HEK293T (cell line): Measurements from ENCODE around the gene CYP39A1.
"Not testable (repeated sequence)": the region's sequence is repeated elsewhere in the genome, so short reads cannot be mapped to it uniquely, and the experiment has no call there.

Experiments
- CTCF ChIA-PET: fragments of 350-600 bp; formaldehyde crosslinking; extraction: SDS; loops from one replicate; lab custom pipeline; 2021; ENCODE audit warnings: antibody characterized with exemption, inconsistent platforms; lab: Yijun Ruan, JAX
- POLR2A ChIA-PET: fragments of 350-600 bp; formaldehyde crosslinking; extraction: SDS; loops from one replicate; lab custom pipeline; 2020; ENCODE audit warnings: antibody characterized with exemption, inconsistent platforms; lab: Yijun Ruan, JAX
- DNase-seq: peaks from one replicate; pipeline ENCODE4 v3.0.0; 2012; ENCODE audit warnings: mixed read lengths; ENCODE audit errors: extremely low spot score
- ARNT ChIP-seq: fragments of 450-650 bp; IDR thresholded peaks from 2 replicates; pipeline ENCODE4 v1.6.1; 2017; ENCODE audit warnings: mild to moderate bottlenecking
- BHLHE40 ChIP-seq: fragments of 450-650 bp; IDR thresholded peaks from 2 replicates; pipeline ENCODE4 v1.6.1; 2016; ENCODE audit warnings: mild to moderate bottlenecking, moderate library complexity, borderline replicate concordance
- CTBP1 ChIP-seq: fragments of 450-650 bp; IDR thresholded peaks from 2 replicates; pipeline ENCODE4 v1.6.1; 2016; ENCODE audit warnings: borderline replicate concordance
- ELF4 ChIP-seq: fragments of 450-650 bp; IDR thresholded peaks from 2 replicates; pipeline ENCODE4 v1.6.1; 2017; ENCODE audit warnings: antibody characterized with exemption
- FOXA1 ChIP-seq: fragments of 450-650 bp; IDR thresholded peaks from 2 replicates; pipeline ENCODE4 v1.6.1; 2016; ENCODE audit warnings: mild to moderate bottlenecking
- FOXK2 ChIP-seq: fragments of 450-650 bp; IDR thresholded peaks from 2 replicates; pipeline ENCODE4 v1.6.1; 2016; ENCODE audit warnings: mild to moderate bottlenecking
- FOXM1 ChIP-seq: fragments of 450-650 bp; IDR thresholded peaks from 2 replicates; pipeline ENCODE4 v1.6.1; 2017; ENCODE audit warnings: mild to moderate bottlenecking, borderline replicate concordance
- HDGF ChIP-seq: fragments of 450-650 bp; IDR thresholded peaks from 2 replicates; pipeline ENCODE4 v1.6.1; 2017; ENCODE audit warnings: antibody characterized with exemption, borderline replicate concordance
- L3MBTL2 ChIP-seq: fragments of 450-650 bp; conservative IDR thresholded peaks from 2 replicates; pipeline ENCODE4 v1.6.1; 2016; ENCODE audit warnings: mild to moderate bottlenecking
- LEF1 ChIP-seq: fragments of 450-650 bp; IDR thresholded peaks from 2 replicates; pipeline ENCODE4 v1.6.1; 2017; ENCODE audit warnings: mild to moderate bottlenecking, borderline replicate concordance
- NFRKB ChIP-seq: fragments of 450-650 bp; IDR thresholded peaks from 2 replicates; pipeline ENCODE4 v1.6.1; 2016; ENCODE audit warnings: mild to moderate bottlenecking, moderate library complexity
- SP1 ChIP-seq: fragments of 450-650 bp; IDR thresholded peaks from 2 replicates; pipeline ENCODE4 v1.6.1; 2017
- SUZ12 ChIP-seq: fragments of 450-650 bp; IDR thresholded peaks from 2 replicates; pipeline ENCODE4 v1.6.1; 2016; ENCODE audit warnings: mild to moderate bottlenecking
- TARDBP ChIP-seq: fragments of 450-650 bp; IDR thresholded peaks from 2 replicates; pipeline ENCODE4 v1.6.1; 2016
- ZNF384 ChIP-seq: fragments of 450-650 bp; IDR thresholded peaks from 2 replicates; pipeline ENCODE4 v1.6.1; 2016
- TF ChIP-seq, protein P1 (sequence below): fragments of 450-650 bp; IDR thresholded peaks from 2 replicates; pipeline ENCODE4 v1.6.1; 2016

CYP39A1 gene

DNA sequence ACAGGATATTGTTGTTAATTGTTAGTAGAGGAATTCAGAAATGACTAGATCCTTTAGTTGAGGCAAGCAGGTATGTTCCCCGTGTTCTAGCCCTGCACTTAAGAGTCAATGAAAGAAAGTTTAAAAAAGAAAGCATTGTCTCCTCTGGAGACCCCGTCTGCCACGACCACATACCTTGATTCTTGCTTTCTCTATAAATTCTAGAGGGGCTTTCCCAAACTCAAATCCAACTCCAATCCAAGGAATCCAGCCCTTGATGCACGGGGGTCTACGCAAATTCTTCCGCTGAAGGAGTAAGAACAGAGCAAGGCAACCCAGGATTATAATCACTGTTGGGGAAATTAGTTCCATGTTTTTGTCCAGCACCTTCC, 401 bp downstream of the CYP39A1 start:
- POLR2A ChIA-PET, result no interaction called here
- peak; percentile 14 for DNase-seq
- no peak for TF ChIP-seq TARDBP
- TF ChIP-seq FOXA1, result no peak
- CTCF ChIA-PET, result no interaction called here

DNA sequence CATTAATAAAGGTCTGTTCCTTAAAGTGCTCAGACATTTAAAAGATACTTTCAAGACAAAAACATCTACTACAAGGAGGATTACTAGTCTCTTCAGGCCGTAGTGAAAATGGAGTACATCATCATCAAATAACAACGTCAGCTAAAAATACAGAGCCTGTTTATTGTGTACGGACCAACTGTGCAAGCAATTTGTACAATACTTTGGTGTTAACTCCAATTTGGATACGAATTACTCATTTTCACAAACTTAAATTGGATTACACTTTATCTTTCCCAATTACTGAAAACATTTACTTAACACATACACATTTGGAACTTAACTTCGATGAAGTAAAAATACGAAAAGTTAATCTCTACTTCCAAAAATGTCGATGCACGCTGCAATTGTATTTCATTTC, 802 bp downstream of the CYP39A1 start:
- DNase-seq, result no peak
- TF ChIP-seq L3MBTL2 (no peak), NFRKB (no peak), FOXA1 (no peak), BHLHE40 (no peak), ARNT (no peak), HDGF (no peak), CTBP1 (no peak), FOXK2 (no peak), TARDBP (no peak), LEF1 (no peak), FOXM1 (no peak), SP1 (no peak), ELF4 (no peak), SUZ12 (no peak), ZNF384 (no peak)
- TF ChIP-seq, protein P1, sequence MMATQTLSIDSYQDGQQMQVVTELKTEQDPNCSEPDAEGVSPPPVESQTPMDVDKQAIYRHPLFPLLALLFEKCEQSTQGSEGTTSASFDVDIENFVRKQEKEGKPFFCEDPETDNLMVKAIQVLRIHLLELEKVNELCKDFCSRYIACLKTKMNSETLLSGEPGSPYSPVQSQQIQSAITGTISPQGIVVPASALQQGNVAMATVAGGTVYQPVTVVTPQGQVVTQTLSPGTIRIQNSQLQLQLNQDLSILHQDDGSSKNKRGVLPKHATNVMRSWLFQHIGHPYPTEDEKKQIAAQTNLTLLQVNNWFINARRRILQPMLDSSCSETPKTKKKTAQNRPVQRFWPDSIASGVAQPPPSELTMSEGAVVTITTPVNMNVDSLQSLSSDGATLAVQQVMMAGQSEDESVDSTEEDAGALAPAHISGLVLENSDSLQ, result no peak
- ChIA-PET CTCF (no interaction called here), POLR2A (no interaction called here)

DNA sequence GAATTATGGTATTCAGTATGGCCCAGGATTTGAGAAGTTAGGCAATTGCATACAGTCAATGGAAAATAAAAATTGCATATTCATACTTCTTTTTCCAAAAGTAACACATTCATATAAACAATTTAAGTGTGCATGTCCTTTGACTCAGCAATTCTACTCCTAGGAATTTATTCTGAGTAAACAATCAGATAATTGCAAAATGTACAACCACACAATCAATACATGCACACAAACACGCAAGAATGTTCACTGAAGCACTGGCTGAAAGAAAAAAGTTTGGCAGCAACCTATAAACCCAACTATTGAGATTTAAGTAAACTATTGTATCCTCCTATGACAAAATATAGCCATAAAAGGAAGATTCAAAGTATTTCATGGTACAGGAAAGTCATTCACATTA, 1.6 kb downstream of the CYP39A1 start:
- no peak for DNase-seq
- ChIA-PET CTCF (no interaction called here), POLR2A (no interaction called here)
- no peak for TF ChIP-seq FOXM1

DNA sequence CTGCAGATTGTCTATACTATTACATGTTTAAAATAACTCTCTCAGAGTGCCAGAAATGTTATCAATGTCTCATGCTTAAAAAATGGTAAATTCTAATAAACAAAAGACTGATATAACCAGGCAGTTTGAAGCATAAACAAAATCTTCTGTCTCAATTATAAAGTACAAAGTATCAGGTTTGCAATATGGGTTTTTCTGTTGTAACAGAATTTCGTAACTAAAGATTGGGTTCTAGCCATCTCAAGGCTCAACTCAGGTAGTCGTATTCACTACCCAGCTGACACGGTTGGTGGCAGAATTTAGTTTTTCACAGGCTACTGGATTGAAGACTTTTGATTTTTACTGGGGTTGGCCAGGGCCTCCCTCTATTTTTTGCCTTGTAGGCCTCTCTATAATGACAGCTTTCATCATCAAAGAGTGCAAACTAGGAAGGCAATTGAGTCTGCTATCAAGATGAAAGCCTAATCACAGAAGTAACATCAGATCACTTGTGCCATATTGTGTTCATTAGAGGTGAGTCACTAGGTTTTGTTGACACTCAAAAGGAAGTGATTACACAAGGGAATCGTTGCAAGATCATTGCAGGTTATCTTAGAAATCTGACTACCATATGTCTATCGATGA, 3.6 kb downstream of the CYP39A1 start:
- no peak for DNase-seq
- CTCF ChIA-PET, result interaction anchor here (0.6 kb wide), 1 partner anchor 22 kb away, joined by 3 read pairs; no protein-coding TSS in a partner anchor
- TF ChIP-seq TARDBP (no peak), FOXA1 (no peak), ARNT (no peak), LEF1 (no peak), SUZ12 (no peak), FOXK2 (no peak), ZNF384 (no peak), FOXM1 (no peak), BHLHE40 (no peak)
- POLR2A ChIA-PET, result no interaction called here

DNA sequence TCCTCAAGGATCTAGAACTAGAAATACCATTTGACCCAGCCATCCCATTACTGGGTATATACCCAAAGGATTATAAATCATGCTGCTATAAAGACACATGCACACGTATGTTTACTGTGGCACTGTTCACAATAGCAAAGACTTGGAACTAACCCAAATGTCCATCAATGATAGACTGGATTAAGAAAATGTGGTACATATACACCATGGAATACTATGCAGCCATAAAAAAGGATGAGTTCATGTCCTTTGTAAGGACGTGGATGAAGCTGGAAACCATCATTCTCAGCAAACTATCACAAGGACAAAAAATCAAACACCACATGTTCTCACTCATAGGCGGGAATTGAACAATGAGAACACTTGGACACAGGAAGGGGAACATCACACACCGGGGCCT, 4.5 kb downstream of the CYP39A1 start:
- POLR2A ChIA-PET, DNase-seq, CTCF ChIA-PET: not testable (repeated sequence)

DNA sequence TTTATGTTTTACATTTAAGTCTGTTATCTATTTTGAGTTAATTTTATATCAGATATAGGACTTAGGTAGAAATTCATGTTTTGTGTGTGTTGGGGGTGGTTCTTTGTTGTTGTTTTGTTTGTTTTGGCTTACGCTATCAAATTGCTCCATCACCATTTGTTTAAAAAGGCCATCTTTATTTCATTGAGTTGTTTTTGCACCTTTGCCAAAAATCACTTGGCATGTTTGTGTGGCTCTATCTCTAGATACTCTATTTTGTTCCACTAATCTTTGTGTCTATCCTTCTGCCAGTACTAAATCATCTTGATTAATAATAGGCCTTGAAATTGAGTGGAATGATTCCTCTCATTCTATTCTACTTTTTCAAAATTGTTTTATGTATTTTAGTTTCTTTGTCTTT, 7.4 kb downstream of the CYP39A1 start:
- TF ChIP-seq ZNF384 (no peak), TARDBP (no peak), LEF1 (no peak), CTBP1 (no peak), SP1 (no peak), NFRKB (no peak), FOXA1 (no peak), SUZ12 (no peak), BHLHE40 (no peak), FOXK2 (no peak), ARNT (no peak), L3MBTL2 (no peak), ELF4 (no peak), FOXM1 (no peak), HDGF (no peak)
- TF ChIP-seq, protein P1, result no peak
- ChIA-PET POLR2A (no interaction called here), CTCF (no interaction called here)
- no peak for DNase-seq

DNA sequence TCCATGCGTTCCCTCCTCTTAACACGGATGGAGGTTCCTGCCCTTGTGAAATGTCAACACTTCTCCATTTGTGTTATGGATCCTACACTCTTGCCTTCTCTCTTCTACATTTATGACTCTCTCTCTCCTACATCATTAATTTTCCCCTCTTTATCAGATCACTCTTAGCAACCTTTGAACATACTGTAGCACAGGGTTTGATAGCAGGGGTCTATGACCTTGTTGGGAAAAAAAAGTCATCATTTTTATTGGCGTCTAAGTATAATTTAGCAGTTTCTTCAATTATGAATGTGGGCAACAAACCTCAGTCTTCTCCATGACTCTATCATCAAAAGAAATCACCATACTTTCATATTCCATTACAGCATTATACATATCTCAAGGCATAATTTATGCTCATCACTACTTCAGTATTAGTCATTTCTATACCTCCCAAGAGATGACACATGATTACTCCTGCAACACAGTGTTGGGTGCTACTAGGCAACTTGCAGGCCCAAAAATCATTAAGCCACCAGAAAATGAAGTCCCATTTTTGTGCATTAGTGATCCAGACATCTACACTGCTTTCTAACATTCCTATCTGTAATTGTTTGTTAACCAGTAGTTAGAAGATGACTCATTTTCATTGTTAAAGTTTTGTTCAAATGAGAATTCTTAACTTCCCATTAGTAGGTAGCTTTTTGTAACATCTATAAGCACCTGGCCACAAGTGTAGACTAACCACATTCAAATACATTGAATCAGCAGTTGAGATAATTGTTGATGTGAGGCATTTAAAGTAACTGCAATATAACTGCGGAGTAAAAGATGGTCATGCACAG, 9.5 kb downstream of the CYP39A1 start:
- ChIA-PET CTCF (no interaction called here), POLR2A (no interaction called here)
- DNase-seq, result no peak
- TF ChIP-seq FOXM1, result no peak
- no peak for TF ChIP-seq LEF1
- TF ChIP-seq FOXK2, result no peak
- no peak for TF ChIP-seq L3MBTL2
- no peak for TF ChIP-seq SUZ12
- no peak for TF ChIP-seq FOXA1
- TF ChIP-seq, protein P1, result no peak
- TF ChIP-seq SP1, result no peak
- no peak for TF ChIP-seq TARDBP
- no peak for TF ChIP-seq HDGF
- no peak for TF ChIP-seq ARNT
- TF ChIP-seq NFRKB, result no peak
- TF ChIP-seq ELF4, result no peak
- TF ChIP-seq BHLHE40, result no peak
- TF ChIP-seq ZNF384, result no peak
- no peak for TF ChIP-seq CTBP1
